BLaER1 treated with 17β-estradiol and CSF1 and Interleukin-3, amounts not matched to agents 10 nM and 100 nM (cell line): ENCODE measurements around the gene ESR2.

Source experiments
- H3K27ac ChIP-seq, 11 experiments: shearing (Covaris generic); formaldehyde crosslinking; 2 replicates each; pipeline ENCODE4 v1.8.1; 2022
- H3K27me3 ChIP-seq, 11 experiments: shearing (Covaris generic); formaldehyde crosslinking; 2 replicates each; pipeline ENCODE4 v1.8.1; 2022
- H3K36me3 ChIP-seq, 11 experiments: shearing (Covaris generic); formaldehyde crosslinking; 2 replicates each; pipeline ENCODE4 v1.8.1; 2022
- H3K4me1 ChIP-seq, 10 experiments: shearing (Covaris generic); formaldehyde crosslinking; 2 replicates each; pipeline ENCODE4 v1.8.1; 2022
- H3K4me2 ChIP-seq, 11 experiments: shearing (Covaris generic); formaldehyde crosslinking; 2 replicates each; pipeline ENCODE4 v1.8.1; 2022
- H3K4me3 ChIP-seq, 10 experiments: shearing (Covaris generic); formaldehyde crosslinking; 2 replicates each; pipeline ENCODE4 v1.8.1; 2022
- H3K9ac ChIP-seq, 11 experiments: shearing (Covaris generic); formaldehyde crosslinking; 2 replicates each; pipeline ENCODE4 v1.8.1; 2022
- H3K9me3 ChIP-seq, 11 experiments: shearing (Covaris generic); formaldehyde crosslinking; replicated peaks in 1 of 11; 2 replicates each; pipeline ENCODE4 v1.8.1; 2022
- H4K20me1 ChIP-seq, 11 experiments: shearing (Covaris generic); formaldehyde crosslinking; 2 replicates each; pipeline ENCODE4 v1.8.1; 2022
- Cebpa-rat ChIP-seq, 11 experiments: shearing (Covaris generic); IDR thresholded peaks; 2 replicates each; pipeline ENCODE4 v1.8.1; 2022

Gene ESR2

GRCh38 chr14:64091217-64091616 lies 203.0 kb downstream of the ESR2 start:
- Histone ChIP-seq H3K4me3 (no peak overlapping the region), H3K27ac (no peak overlapping the region), H3K36me3 (peaks cover 0 to 70% (median 24%) of the 10 kb centered on the region in 11 experiments; a peak in 15 of 22 replicates), H3K4me2 (no peak overlapping the region), H3K9me3 (no peaks in the 10 kb centered on the region), H3K4me1 (no peaks in the 10 kb centered on the region), H4K20me1 (no peaks in the 10 kb centered on the region), H3K27me3 (no peaks in the 10 kb centered on the region), H3K9ac (no peak overlapping the region)
- no peak for TF ChIP-seq Cebpa-rat (IDR thresholded peaks at IDR 0.05)

- Histone ChIP-seq H3K4me1 (no peaks in the 10 kb centered on the region), H3K27ac (no peak overlapping the region), H3K27me3 (no peaks in the 10 kb centered on the region), H3K9me3 (no peaks in the 10 kb centered on the region), H3K4me2 (no peak overlapping the region), H4K20me1 (no peaks in the 10 kb centered on the region), H3K9ac (no peak overlapping the region), H3K36me3 (peaks cover 0 to 64% (median 24%) of the 10 kb centered on the region in 11 experiments; a peak in 15 of 22 replicates), H3K4me3 (no peak overlapping the region)
- no peak for TF ChIP-seq Cebpa-rat (IDR thresholded peaks at IDR 0.05)
These were observed 204.3 kb downstream of the ESR2 start for GRCh38 chr14:64089920-64090319.

- Histone ChIP-seq H3K9ac (no peak overlapping the region), H3K27me3 (no peaks in the 10 kb centered on the region), H4K20me1 (no peaks in the 10 kb centered on the region), H3K4me2 (no peak overlapping the region), H3K4me3 (no peak overlapping the region), H3K36me3 (peaks cover 0 to 75% (median 27%) of the 10 kb centered on the region in 11 experiments; a peak in 15 of 22 replicates), H3K9me3 (no peaks in the 10 kb centered on the region), H3K27ac (no peak overlapping the region), H3K4me1 (no peaks in the 10 kb centered on the region)
- no peak for TF ChIP-seq Cebpa-rat (IDR thresholded peaks at IDR 0.05)
These were observed 205.6 kb downstream of the ESR2 start for GRCh38 chr14:64088647-64088964.

- Histone ChIP-seq H3K27me3 (no peaks in the 10 kb centered on the region), H3K4me3 (no peak overlapping the region), H3K27ac (no peak overlapping the region), H3K4me1 (no peaks in the 10 kb centered on the region), H4K20me1 (no peaks in the 10 kb centered on the region), H3K4me2 (no peak overlapping the region), H3K9ac (no peak overlapping the region), H3K36me3 (peaks cover 7 to 78% (median 48%) of the 10 kb centered on the region in 11 experiments; a peak in 19 of 22 replicates), H3K9me3 (no peaks in the 10 kb centered on the region)
- no peak for TF ChIP-seq Cebpa-rat (IDR thresholded peaks at IDR 0.05)
These were observed 211.3 kb downstream of the ESR2 start for GRCh38 chr14:64082837-64083236.

GRCh38 chr14:64081174-64081746 lies 212.9 kb downstream of the ESR2 start:
- H3K27me3 ChIP-seq, result no peaks in the 10 kb centered on the region
- peaks cover 7 to 73% (median 48%) of the 10 kb centered on the region in 11 experiments; a peak in 19 of 22 replicates for H3K36me3 ChIP-seq
- no peak overlapping the region for H3K27ac ChIP-seq
- no peak for TF ChIP-seq Cebpa-rat (IDR thresholded peaks at IDR 0.05)
- no peak overlapping the region for H3K9ac ChIP-seq
- no peaks in the 10 kb centered on the region for H4K20me1 ChIP-seq
- H3K4me2 ChIP-seq, result no peak overlapping the region
- H3K9me3 ChIP-seq, result no peaks in the 10 kb centered on the region
- H3K4me3 ChIP-seq, result no peak overlapping the region
- no peaks in the 10 kb centered on the region for H3K4me1 ChIP-seq

- H3K9me3 ChIP-seq, result no peaks in the 10 kb centered on the region
- no peak for TF ChIP-seq Cebpa-rat (IDR thresholded peaks at IDR 0.05)
- no peak overlapping the region for H3K9ac ChIP-seq
- no peaks in the 10 kb centered on the region for H3K27me3 ChIP-seq
- no peak overlapping the region for H3K4me2 ChIP-seq
- peaks cover 7 to 78% (median 48%) of the 10 kb centered on the region in 11 experiments; a peak in 19 of 22 replicates for H3K36me3 ChIP-seq
- no peak overlapping the region for H3K4me3 ChIP-seq
- no peaks in the 10 kb centered on the region for H3K4me1 ChIP-seq
- H3K27ac ChIP-seq, result no peak overlapping the region
- no peaks in the 10 kb centered on the region for H4K20me1 ChIP-seq
These were observed 213.7 kb downstream of the ESR2 start for GRCh38 chr14:64080452-64080851.

- no peak overlapping the region for H3K4me2 ChIP-seq
- no peaks in the 10 kb centered on the region for H3K27me3 ChIP-seq
- no peak for TF ChIP-seq Cebpa-rat (IDR thresholded peaks at IDR 0.05)
- H3K9ac ChIP-seq, result no peak overlapping the region
- no peak overlapping the region for H3K27ac ChIP-seq
- no peak overlapping the region for H3K4me3 ChIP-seq
- no peaks in the 10 kb centered on the region for H3K4me1 ChIP-seq
- peaks cover 10 to 80% (median 54%) of the 10 kb centered on the region in 11 experiments; a peak in 20 of 22 replicates for H3K36me3 ChIP-seq
- no peaks in the 10 kb centered on the region for H3K9me3 ChIP-seq
- H4K20me1 ChIP-seq, result no peaks in the 10 kb centered on the region
These were observed 218.6 kb downstream of the ESR2 start for GRCh38 chr14:64075613-64076005.

- Histone ChIP-seq H3K9ac (no peak overlapping the region), H3K4me2 (no peak overlapping the region), H4K20me1 (no peaks in the 10 kb centered on the region), H3K36me3 (peaks cover 10 to 80% (median 50%) of the 10 kb centered on the region in 11 experiments; a peak in 20 of 22 replicates), H3K4me1 (no peaks in the 10 kb centered on the region), H3K27ac (no peak overlapping the region), H3K27me3 (no peaks in the 10 kb centered on the region), H3K9me3 (no peaks in the 10 kb centered on the region), H3K4me3 (no peak overlapping the region)
- TF ChIP-seq Cebpa-rat (IDR thresholded peaks at IDR 0.05), result no peak
These were observed 219.1 kb downstream of the ESR2 start for GRCh38 chr14:64074961-64075612.

GRCh38 chr14:64069634-64070359 lies 224.4 kb downstream of the ESR2 start:
- H3K27me3 ChIP-seq, result no peaks in the 10 kb centered on the region
- no peaks in the 10 kb centered on the region for H3K4me1 ChIP-seq
- H3K4me2 ChIP-seq, result no peak overlapping the region
- H4K20me1 ChIP-seq, result no peaks in the 10 kb centered on the region
- no peak for TF ChIP-seq Cebpa-rat (IDR thresholded peaks at IDR 0.05)
- H3K9me3 ChIP-seq, result no peaks in the 10 kb centered on the region
- no peak overlapping the region for H3K9ac ChIP-seq
- no peak overlapping the region for H3K4me3 ChIP-seq
- H3K27ac ChIP-seq, result no peak overlapping the region
- peaks cover 10 to 81% (median 42%) of the 10 kb centered on the region in 11 experiments; a peak in 20 of 22 replicates for H3K36me3 ChIP-seq
